Ecto neural progenitor cell (in vitro differentiated cells): ENCODE data around the gene FBXL19.
A peak's percentile ranks its signal among the peaks of the same experiment; 100 is the strongest.

Experiments
- DNase-seq: peaks from one replicate; pipeline ENCODE4 v3.0.0-alpha.2; 2018; ENCODE audit warnings: low spot score

The FBXL19 gene

DNA sequence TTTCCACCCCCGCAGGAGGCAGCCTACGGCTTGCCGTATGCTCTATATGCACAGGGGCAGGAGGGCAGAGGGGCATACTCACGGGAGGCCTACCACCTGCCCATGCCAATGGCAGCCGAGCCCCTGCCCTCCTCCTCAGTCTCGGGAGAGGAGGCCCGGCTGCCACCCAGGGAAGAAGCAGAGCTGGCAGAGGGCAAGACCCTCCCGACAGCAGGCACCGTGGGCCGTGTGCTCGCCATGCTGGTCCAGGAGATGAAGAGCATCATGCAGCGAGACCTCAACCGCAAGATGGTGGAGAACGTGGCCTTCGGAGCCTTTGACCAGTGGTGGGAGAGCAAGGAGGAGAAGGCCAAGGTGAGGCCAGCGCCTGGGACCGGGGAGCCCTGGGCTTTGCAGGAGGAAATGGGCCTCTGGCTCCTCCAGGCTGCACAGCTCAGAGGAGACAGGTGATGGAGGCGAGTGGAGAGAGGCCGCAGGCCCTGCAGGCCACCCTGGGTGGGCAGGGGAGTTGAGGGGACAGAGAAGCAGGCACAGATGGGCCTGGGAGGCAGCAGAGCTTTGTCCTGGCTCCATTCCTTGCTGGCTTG is 42.8 kb downstream of the FBXL19 start:
- DNase-seq, result no peak

- DNase-seq, result no peak
These were observed 44.4 kb downstream of the FBXL19 start for GRCh38 chr16:30967795-30968194.

DNA sequence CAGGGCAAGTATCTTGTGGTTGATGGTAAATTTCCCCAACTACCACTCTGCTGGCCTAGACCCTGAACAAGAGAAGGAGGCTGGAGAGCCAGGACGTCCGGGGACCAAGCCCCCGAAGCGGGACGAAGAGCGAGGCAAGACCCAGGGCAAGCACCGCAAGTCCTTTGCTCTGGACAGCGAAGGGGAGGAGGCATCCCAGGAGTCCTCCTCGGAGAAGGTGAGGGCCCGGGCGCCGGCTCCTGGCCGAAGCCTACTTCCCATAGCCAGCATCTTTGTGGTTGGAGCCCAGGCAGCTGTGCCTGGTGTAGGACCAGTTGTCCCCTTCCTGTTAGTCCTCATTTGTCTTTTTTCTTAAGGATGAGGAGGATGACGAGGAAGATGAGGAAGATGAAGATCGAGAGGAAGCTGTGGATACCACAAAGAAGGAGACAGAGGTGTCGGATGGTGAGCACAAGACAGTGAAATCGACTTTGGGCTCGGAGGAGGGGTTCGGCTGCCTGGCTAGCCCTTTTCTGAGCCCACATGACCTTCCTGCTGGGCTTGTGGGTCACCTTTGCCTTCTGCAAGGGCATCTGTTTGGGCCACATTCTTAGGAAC is 46.0 kb downstream of the FBXL19 start:
- no peak for DNase-seq

GRCh38 chr16:30971298-30971697 is 47.9 kb downstream of the FBXL19 start:
- DNase-seq, result no peak

DNA sequence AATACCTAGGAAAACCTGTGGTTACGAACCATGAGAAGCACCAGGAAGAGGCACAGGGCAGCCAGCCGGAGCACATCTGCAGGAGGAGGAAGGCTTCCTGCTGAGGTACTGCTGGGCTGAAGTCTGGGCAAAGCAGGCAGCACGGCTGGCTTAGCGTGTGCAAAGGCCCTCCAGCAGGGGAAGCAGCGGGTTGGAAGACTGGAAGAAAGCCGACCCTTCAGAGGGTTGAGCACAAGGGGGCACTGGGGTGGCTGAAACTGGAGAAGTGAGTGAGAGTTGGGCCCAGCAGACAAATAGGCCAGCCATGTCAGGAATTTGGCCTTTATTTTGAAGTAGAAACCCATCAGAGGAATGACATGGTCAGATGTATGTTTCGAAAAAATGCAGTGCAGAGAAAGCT is 49.5 kb downstream of the FBXL19 start:
- no peak for DNase-seq

- no peak for DNase-seq
These were observed 51.0 kb downstream of the FBXL19 start for GRCh38 chr16:30974348-30974747.

DNA sequence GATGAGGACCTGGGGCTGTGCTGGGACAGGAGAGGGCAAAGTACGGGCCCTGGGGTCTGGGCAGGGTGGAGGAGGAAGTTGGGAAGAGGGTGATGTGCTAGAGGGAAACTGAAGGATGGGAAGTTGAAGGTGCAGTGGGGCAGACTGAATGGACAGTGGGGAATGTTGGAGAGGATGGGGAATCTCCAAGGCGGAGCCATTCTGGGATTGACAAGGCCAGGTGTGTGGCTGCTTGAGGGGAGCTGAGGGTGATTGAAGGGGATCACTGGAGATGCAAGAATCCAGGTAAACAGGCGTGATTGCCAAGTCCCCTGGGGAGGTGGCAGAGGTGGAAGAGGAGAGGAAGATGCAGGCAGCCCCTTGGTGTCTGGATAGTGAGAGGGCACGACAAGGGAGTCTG is 53.1 kb downstream of the FBXL19 start:
- DNase-seq, result no peak

- no peak for DNase-seq
These were observed 54.1 kb downstream of the FBXL19 start for GRCh38 chr16:30977502-30977901.

- no peak for DNase-seq
These were observed 56.0 kb downstream of the FBXL19 start for GRCh38 chr16:30979170-30980022.

- DNase-seq, result no peak
These were observed 56.6 kb downstream of the FBXL19 start for GRCh38 chr16:30980023-30980371.

DNA sequence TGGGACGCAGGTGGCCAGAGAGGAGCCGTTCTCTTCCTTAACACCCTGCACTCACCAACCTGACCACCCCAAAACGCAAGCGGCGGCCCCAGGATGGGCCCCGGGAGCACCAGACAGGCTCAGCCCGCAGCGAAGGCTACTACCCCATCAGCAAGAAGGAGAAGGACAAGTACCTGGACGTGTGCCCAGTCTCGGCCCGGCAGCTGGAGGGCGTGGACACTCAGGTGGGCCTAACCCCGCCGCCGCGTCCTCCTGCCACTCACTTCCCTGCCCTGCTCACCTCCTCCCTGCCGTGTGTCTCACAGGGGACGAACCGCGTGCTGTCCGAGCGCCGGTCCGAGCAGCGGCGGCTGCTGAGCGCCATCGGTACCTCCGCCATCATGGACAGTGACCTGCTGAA is 57.1 kb downstream of the FBXL19 start:
- no peak for DNase-seq

GRCh38 chr16:30980959-30981358 is 57.6 kb downstream of the FBXL19 start:
- DNase-seq, result no peak

- DNase-seq, result no peak
These were observed 59.3 kb downstream of the FBXL19 start for GRCh38 chr16:30982548-30983288.

GRCh38 chr16:30983289-30983889 is 60.0 kb downstream of the FBXL19 start:
- DNase-seq, result no peak

DNA sequence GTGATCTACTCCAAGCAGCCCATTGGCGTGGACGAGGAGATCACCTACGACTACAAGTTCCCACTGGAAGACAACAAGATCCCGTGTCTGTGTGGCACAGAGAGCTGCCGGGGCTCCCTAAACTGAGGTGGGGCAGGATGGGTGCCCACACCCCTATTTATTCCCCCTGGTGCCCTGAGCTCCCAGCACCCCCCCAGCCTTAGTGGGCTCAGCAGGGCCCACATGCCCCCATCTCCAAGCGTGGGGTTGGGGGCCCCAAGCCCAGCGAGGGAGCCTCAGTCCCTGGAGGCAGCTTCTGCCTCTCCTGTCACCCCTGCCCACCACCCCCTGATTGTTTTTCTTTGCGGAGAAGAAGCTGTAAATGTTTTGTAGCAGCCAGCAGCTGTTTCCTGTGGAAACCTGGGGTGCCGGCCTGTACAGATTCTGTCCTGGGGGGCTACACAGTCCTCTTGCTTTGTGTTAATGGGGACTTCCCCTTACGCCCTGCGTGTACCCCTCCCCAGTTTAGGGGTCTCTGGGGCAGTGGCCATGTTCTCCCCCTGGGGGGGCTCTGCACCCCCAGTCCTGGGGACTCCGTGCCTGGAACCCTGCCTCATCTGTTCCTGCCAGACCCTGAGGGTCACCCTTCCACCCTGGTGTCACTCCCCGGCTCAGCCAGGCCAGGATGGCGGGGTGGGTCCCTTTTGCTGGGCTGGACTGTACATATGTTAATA is 60.7 kb downstream of the FBXL19 start:
- no peak for DNase-seq

GRCh38 chr16:30984669-30985400 is 61.5 kb downstream of the FBXL19 start, which contains the start of gene HSD3B7:
Gene HSD3B7, plus strand, starts transcription at chr16:30985207. Its CDS starts 452 bp downstream, at chr16:30985659.
- peak; percentile 96 for DNase-seq

DNA sequence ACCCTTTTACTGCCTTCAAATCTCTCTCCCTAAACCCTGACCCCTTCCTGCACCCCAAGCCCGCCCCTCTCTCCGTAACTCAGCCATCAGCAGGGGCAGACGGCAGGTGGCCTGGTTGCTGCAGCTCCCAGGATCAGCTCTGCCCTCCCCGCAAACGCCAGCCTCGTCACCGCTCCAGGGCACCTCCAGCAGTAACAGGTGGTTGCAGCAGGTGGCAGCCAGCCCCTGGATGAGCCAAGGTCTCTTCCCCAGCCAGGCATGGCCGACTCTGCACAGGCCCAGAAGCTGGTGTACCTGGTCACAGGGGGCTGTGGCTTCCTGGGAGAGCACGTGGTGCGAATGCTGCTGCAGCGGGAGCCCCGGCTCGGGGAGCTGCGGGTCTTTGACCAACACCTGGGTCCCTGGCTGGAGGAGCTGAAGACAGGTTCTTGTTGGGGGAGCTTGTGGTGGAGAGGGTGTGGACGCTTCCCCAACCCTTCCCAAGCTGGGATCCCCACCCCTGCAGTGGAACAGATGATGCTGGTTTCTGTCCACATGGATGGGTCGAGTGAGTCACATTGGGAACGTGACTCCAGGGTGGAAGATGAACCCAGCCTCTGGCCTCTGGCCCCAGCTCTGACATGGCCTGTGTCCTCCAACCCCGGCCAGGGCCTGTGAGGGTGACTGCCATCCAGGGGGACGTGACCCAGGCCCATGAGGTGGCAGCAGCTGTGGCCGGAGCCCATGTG is 62.2 kb downstream of the FBXL19 start:
- no peak for DNase-seq

GRCh38 chr16:30986129-30986991 is 63.0 kb downstream of the FBXL19 start:
- no peak for DNase-seq

- no peak for DNase-seq
These were observed 64.3 kb downstream of the FBXL19 start for GRCh38 chr16:30987581-30988190.
